Measurements from ENCODE around the gene GOLGA6D.
"Not testable (repeated sequence)": the region's sequence is repeated elsewhere in the genome, so short reads cannot be mapped to it uniquely, and the experiment has no call there.

GOLGA6D gene

DNA sequence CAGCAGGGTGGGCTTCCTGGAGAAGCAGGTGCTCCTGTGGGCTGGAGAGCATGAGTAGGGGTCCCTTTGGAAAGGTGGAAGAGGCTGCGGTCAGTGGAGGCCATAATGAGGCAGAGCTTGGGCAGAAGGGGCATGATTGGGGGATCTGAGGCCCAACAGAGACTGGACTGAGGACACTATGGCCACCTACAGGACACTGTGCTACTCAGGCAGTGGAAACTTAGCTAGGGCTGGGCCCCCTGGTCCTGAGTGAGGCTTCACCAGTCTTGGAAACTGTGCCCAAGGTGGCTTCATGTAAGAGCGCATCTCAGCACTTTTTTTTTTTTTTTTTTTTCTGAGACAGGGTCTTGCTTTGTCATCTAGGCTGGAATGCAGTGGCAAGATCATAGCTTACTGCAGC lies 46.9 kb downstream of the GOLGA6D start:
- TF ChIP-seq, protein P1, sequence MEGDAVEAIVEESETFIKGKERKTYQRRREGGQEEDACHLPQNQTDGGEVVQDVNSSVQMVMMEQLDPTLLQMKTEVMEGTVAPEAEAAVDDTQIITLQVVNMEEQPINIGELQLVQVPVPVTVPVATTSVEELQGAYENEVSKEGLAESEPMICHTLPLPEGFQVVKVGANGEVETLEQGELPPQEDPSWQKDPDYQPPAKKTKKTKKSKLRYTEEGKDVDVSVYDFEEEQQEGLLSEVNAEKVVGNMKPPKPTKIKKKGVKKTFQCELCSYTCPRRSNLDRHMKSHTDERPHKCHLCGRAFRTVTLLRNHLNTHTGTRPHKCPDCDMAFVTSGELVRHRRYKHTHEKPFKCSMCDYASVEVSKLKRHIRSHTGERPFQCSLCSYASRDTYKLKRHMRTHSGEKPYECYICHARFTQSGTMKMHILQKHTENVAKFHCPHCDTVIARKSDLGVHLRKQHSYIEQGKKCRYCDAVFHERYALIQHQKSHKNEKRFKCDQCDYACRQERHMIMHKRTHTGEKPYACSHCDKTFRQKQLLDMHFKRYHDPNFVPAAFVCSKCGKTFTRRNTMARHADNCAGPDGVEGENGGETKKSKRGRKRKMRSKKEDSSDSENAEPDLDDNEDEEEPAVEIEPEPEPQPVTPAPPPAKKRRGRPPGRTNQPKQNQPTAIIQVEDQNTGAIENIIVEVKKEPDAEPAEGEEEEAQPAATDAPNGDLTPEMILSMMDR (IDR thresholded peaks at IDR 0.05; ENCODE audit: low read depth, low read length), result no peak
- no peak overlapping the region for H3K4me3 ChIP-seq (ENCODE audit: low read depth, low read length)

DNA sequence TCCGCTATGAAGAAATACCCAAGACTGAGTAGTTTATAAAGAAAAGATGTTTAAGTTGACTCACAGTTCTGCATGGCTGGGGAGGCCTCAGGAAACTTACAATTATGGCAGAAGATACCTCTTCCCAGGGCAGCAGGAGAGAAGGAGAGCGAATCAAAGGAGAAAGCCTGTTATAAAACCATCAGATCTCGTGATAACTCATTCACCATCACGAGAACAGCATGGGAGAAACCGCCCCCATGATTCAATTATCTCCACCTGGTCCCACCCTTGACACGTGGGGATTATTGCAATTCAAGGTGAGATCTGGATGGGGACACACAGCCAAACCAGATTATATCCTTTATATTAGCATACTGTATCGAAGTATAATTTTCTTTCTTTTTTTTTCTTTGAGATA lies 49.5 kb downstream of the GOLGA6D start:
- H3K4me3 ChIP-seq (ENCODE audit: low read depth, low read length), result not testable (repeated sequence)

DNA sequence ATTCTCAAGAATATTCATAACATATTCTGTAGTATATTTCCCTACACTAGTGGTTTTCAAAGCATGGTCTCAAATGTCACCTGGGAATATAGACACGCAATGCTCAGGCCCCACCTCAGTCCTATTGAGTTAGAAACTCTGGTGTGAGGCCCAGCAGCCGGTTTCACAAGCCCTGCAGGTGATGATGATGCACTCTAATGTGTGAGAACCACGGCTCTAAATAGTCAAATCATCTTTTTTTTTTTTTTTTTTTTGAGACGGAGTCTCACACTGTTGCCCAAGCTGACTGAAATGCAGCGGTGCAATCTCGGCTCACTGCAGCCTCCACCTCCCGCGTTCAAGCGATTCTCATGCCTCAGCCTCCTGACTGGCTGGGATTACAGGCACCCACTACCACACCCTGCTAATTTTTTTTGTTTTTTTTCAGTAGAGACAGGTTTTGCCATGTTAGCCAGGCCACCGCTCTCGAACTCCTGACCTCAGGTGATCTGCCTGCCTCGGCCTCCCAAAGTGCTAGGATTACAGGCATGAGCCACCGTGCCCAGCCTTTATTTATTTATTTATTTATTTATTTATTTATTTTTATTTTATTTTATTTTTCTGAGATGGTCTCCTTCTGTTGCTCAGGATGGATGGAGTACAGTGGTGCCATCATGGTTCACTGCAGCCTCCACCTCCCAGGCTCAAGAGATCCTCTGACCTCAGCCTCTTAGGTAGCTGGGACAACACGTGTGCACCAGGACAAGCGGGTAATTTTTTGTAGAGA lies 51.2 kb downstream of the GOLGA6D start:
- H3K4me3 ChIP-seq (ENCODE audit: low read depth, low read length), result not testable (repeated sequence)

DNA sequence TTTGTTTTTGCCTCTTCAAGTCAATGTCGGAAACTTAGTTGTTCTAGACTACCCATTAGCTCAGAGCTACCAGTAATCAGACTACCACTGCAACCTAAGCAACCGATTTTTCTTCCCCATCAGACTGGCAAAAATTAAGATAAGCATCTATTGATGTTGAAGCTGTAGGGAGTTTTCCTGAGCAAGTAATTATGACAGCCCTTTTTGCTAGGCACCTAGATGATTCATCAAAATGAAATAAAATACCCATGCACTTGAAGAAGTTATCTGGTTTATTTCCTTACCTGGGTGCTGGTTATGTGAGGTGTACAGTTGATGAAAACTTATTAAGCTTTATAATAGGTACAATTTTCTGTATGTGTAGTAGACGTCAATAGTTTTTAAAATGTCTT lies 52.7 kb downstream of the GOLGA6D start:
- TF ChIP-seq, protein P1 (IDR thresholded peaks at IDR 0.05; ENCODE audit: low read depth, low read length), result no peak
- peak overlapping the region; percentile 79 for H3K4me3 ChIP-seq (ENCODE audit: low read depth, low read length)

DNA sequence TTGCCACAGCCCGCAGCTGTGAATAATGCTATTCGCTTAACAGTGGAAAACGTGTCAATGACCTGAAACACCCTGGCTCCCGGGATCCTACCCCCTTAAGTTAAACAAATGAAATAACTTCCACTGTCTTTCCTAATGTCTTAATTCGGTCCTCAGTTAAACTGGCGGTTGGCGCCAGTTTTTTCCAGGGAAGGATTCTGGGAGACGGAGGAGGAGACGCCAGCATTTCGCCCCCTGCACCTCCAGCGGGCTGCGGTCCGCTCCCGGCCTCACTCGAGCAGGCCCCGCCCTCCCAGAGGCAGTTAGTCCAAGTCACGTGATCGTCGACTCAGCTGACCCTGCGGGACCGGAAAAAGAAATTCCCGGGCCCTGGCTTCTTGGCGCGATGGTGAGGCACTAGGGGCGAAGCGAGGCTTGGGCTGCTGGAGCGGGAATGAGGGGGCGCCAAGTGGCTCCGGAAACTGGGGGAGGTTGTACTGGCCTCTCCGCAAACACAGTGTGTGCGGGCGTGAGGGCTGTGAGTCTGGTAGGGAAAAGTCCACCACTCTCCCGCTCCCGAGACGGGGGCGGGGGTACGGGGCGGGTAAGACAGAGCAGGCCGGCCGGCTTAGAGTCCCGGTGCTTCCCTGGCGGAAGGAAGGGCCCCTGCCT lies 53.2 kb downstream of the GOLGA6D start, which contains the start of gene COMMD4:
TSS of gene COMMD4 (plus strand) at position 359 of the 651 bp plus-strand sequence. CDS start at position 386, 27 bp downstream.
- TF ChIP-seq, protein P1 (IDR thresholded peaks at IDR 0.05; ENCODE audit: low read depth, low read length), result no peak
- peak within 1 kb of the TSS; percentile 79 for H3K4me3 ChIP-seq (ENCODE audit: low read depth, low read length)

DNA sequence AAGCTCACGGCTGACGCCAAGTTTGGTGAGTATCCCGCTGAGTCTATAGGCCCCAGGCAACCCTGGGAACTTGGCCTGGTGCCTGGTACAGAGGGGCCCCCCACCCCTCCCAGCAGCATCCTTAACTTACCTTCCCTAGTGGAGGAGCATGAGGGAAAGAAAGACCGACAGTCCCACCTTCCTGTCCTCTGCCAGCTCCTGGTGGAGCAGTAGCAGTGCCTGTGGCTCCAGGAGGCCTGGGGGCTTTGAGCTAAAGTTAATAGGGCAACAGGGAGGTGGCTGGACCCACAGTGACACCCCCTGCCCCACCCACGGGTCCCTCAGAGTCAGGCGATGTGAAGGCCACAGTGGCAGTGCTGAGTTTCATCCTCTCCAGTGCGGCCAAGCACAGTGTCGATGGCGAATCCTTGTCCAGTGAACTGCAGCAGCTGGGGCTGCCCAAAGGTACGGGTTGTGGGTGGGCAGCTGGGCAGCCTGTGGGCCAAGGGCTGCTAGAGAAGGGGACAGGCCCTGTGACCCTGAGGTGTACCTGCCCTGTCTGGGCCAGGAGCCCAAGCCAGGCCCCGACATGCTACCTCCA lies 56.1 kb downstream of the GOLGA6D start:
- no peak overlapping the region for H3K4me3 ChIP-seq (ENCODE audit: low read depth, low read length)
- TF ChIP-seq, protein P1 (IDR thresholded peaks at IDR 0.05; ENCODE audit: low read depth, low read length), result no peak

DNA sequence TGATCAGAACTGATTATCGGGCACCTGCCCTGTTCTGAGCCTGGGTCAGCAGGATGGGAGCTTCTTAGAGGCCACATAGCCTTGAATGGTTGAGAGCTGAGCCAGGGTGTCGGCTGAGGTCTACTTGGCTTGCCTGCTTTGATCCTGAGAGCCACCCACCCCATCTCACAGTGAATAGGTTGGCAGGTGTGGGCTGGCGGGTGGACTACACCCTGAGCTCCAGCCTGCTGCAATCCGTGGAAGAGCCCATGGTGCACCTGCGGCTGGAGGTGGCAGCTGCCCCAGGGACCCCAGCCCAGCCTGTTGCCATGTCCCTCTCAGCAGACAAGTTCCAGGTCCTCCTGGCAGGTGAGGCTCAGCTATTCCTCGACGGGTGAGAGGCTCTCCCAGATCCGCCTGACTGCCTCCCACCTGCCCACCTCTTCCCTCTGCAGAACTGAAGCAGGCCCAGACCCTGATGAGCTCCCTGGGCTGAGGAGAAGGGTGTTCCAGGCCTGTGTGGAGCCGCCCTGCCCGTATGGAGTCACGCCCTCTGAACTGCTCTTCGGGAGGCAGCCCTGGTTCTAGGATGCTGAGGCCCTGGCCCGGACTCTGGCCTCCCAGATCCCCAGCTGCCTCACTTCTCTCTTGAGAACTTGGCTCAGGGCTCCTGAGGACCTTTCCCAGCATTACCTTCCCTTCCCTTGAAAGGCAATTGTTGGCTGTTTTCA lies 57.1 kb downstream of the GOLGA6D start:
- no peak overlapping the region for H3K4me3 ChIP-seq (ENCODE audit: low read depth, low read length)
- TF ChIP-seq, protein P1 (IDR thresholded peaks at IDR 0.05; ENCODE audit: low read depth, low read length), result no peak

DNA sequence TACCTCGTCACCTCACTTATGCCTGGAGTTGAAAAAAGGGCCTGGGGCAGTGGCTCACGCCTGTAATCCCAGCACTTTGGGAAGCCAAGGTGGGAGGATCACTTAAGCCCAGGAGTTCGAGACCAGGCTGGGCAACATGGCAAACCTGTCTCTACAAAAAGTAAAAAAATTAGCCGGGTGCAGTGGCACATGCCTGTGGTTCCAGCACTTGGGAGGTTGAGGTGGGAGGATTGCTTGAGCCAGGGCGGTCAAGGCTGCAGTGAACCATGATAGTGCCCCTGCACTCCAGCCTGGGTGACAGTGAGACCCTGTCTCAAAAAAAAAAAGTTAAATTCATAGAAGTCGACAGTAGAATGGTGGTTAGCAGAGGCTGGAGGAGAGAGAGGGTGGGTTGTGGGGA lies 59.6 kb downstream of the GOLGA6D start:
- TF ChIP-seq, protein P1 (IDR thresholded peaks at IDR 0.05; ENCODE audit: low read depth, low read length), result no peak
- H3K4me3 ChIP-seq (ENCODE audit: low read depth, low read length), result no peak overlapping the region

DNA sequence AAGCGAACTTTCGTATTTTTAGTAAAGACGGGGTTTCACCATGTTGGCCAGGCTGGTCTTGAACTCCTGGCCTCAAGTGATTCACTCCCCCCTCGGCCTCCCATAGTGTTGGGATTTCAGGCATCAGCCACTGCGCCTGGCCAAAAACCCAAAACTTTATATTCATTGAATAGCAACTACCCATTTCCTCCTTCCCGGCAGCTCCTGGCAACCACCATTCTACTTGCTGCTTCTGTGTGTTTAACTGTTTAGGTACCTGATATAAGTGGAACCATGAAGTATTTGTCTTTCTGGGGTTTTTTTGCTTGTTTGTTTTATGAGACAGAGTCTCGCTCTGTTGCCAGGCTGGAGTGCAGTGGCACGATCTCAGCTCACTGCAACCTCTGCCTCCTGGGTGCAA lies 61.3 kb downstream of the GOLGA6D start:
- not testable (repeated sequence) for H3K4me3 ChIP-seq (ENCODE audit: low read depth, low read length)
